ENCODE results near the gene SLC25A48. TPM values are rescaled to one million over a fixed set of nuclear protein-coding genes. Genes with fewer than 3 reads are reported as not detected.
"Not testable (repeated sequence)": the region's sequence is repeated elsewhere in the genome, so short reads cannot be mapped to it uniquely, and the experiment has no call there.

SLC25A48 gene
- total RNA-seq, 1 donor from 2014 or later, result 2.4 TPM

GRCh38 chr5:135829681-135830383, 4.6 kb upstream of the SLC25A48 start:
- peak; percentile 42 for DNase-seq

DNA sequence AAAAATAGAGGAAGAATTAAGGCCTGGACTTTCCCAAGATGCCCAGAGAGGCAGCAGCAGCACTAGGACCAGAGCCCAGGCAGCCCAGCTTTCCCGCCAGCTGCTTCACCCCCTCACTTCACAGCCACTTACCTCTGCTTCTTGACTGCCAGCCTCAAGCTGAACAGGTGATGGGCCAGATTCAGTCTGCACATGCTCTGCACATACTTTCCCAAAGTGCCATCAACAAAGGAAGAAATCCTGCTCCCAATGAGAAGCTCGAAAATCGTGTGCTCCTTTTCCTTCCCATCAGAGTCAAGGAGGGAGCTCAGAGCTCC, 4.1 kb upstream of the SLC25A48 start:
- DNase-seq, result no peak

DNA sequence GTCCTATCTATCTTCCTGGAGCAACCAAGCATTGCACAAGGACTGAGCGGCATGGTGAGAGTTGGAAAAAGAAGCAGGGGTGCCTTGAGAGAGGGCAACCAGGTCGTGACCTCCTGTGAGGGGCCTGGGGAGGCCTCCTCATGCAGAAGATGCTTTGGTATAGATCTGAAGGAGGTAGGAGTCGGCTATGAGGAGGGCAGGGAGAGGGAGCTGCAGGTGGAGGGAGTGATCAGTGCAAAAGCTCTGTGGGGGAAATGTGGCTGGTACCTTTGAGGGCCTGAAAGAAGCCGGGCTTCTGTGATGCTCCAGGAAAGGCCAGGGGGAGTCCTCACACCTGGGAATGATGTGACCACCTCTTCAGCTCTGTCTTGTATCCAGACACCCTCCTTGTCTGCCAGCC, 3.6 kb upstream of the SLC25A48 start:
- no peak for DNase-seq

DNA sequence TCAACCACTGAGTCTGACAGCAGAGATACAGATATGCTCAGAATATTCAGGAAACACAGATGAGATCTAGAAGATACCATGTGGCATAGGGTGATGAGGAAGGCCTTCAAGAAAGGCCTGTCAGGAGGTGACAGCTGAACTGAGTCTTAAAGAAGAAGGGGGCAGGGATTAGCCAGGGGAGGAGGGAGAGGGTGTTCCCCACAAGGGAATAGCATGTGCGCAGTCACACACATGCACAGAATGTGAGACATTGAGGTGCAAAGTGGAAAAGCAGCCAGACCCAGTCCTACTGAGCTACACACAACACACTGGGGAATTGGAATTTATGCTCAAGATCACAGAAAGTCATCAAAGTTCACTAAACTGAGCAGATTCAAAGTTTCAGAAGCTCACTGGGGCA, 3.0 kb upstream of the SLC25A48 start:
- DNase-seq, result no peak

DNA sequence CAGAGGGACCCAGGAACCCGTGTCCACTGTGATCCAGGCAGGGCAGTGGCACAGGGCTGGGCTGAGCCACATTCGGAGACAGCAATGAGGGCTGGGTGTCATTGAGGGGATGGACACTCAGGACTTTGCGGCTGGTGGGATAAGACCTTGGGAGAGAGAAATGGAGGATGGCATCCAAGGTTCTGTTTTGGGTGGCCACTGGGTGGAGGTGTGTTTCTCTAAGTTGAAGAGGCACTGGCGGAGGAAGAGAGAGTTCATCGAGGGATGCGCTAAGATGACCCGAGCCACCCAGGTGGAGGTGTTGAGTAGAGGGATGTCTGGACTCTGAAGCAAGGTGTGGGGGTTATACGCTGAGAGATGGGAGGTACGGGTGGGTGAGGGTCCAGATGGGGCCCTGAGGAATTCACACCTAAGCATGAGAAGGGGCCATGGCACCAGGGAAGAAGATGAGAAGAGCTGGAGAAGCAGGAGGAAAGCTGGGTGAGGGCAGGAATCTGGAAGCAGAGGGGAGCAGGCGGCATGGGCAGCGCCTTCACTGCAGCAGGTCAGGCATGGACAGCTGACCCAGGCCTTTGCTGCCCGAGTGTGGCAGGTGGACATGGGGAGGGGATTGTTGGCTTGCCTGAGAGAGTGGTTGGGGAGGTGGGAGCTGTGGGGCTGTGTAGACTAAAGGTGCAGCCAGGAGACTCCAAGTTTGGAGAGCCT, 2.5 kb upstream of the SLC25A48 start:
- no peak for DNase-seq

DNA sequence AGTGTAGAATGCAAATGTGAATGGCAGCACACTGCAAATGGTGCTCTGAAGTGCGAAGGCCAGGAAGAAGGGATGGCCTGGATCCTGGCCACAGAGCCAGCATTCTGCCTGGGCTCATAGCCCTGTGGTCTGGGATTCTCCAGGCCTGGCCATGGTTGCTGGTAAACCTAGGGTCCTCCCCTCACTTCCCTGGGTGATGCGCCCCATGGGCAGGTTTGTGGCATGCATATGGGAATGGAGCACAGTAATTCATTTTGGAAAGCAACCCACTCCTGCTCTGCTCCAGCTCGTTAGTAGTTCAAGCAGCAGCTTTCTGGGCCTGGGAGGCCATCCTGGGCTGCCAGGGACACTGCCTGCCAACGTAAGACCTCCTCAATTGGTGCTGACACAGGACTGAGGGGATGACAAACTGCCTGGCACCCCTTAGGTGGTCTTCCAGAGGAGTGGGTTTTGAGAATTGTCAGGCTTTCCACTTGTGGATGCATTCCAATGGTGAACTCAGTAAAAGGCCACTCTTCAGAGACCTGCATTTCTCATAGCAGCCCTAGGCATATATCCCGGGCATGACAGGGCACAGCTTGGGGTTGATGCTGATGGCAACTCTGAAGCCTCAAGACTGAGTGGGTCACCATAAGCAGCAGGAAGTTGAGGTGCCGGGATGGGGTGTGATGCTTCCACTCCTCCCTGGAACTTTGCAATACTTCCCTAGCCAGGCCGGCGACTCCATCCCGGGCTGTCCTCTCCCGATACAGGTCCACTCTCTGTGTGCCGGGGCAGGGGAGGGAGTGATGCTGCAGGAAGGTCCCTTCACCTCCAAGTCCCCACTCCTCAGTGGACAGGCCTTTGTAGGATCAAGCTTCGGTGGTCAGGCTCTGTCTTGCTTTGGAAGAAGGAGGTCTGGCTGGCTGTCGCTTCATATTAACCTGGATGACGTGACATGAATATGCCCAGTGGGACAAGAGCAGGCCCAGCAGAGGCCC, 1.2 kb upstream of the SLC25A48 start:
- no peak for DNase-seq

GRCh38 chr5:135833961-135834638, 363 bp upstream of the SLC25A48 start:
- DNase-seq, result peak; percentile 37

GRCh38 chr5:135835766-135836165, 1.3 kb downstream of the SLC25A48 start:
- DNase-seq, result no peak

- DNase-seq, result not testable (repeated sequence)
Measured at GRCh38 chr5:135838395-135838794, 3.9 kb downstream of the SLC25A48 start.

- no peak for DNase-seq
Measured at GRCh38 chr5:135839566-135839965, 5.1 kb downstream of the SLC25A48 start.

DNA sequence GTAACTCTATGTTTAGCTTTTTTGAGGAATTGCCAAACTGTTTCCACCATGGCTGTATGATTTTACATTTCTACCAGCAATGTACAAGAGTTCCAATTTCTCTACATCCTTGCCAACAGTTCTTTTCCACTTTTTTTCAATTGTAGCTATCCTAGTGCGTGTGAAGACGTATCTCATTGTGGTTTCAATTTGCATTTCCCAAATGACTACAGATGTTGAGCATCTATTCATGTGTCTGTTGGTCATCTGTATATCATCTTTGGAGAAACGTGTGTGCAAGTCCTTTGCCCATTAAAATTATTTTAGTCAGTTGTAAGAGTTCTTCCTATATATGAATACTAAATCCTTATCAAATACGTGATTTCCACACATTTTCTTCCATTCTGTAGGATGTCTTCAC, 6.5 kb downstream of the SLC25A48 start:
- DNase-seq, result peak; percentile 45

DNA sequence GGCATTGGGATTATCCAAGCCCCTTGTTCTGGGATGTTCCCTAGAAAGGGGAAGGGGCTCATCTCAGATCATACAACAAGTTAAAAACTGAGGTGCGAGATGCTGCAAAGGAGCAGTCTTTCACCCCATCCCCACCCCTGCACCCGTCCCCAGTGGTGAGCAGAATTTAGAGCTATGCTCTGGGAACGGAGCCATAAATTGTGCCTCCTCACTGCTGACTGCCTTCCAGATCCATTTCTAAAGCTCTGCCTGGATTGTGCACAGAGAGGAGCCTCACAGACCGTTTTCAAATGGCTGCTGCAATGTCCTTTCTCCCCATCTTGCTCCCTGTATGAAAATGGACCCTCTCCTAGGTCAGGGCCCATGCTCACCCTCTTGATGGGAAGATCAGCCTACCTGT, 8.3 kb downstream of the SLC25A48 start:
- no peak for DNase-seq

- DNase-seq, result no peak
Measured at GRCh38 chr5:135843571-135844337, 9.3 kb downstream of the SLC25A48 start.

DNA sequence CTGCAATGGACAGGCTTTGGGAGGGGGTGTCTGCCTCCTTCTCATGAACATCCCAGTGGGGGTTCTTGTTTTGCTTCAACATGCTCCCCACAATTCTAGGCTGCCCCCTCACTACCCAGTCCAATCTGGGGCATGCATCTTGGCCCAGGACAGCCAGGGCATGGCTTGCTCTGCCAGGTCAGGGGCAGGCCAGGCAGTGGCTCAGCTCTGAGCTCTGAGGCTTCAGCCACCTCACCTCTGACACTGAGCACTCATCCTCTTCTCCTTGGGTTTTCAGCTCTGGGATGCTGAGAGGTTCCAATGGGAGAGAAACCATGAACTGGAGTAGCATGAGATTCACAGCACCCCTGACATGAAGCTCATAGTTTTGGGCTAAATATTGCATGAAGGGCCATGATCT, 11.8 kb downstream of the SLC25A48 start:
- no peak for DNase-seq

DNA sequence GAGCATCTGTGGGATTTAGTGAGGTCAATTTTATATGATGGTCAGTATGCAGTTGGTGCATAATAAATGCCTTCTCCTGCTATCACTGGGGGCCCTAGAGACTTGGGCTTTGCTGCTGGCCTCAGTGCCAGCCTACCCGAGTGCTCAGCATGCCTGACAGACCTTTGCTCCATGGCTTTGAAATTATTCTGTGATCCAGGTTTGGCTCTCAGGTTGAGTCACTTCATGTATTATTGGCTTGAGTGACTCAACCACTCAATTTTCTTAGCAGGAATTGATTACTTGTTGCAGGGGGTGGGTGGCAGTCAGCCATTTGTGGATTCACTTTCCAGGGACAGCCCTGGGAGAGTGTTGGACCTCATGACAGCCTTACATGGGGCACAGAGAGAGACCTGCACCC, 13.5 kb downstream of the SLC25A48 start:
- DNase-seq, result no peak

GRCh38 chr5:135850231-135850630, 15.8 kb downstream of the SLC25A48 start:
- DNase-seq, result no peak

GRCh38 chr5:135850671-135851070, 16.2 kb downstream of the SLC25A48 start:
- no peak for DNase-seq

DNA sequence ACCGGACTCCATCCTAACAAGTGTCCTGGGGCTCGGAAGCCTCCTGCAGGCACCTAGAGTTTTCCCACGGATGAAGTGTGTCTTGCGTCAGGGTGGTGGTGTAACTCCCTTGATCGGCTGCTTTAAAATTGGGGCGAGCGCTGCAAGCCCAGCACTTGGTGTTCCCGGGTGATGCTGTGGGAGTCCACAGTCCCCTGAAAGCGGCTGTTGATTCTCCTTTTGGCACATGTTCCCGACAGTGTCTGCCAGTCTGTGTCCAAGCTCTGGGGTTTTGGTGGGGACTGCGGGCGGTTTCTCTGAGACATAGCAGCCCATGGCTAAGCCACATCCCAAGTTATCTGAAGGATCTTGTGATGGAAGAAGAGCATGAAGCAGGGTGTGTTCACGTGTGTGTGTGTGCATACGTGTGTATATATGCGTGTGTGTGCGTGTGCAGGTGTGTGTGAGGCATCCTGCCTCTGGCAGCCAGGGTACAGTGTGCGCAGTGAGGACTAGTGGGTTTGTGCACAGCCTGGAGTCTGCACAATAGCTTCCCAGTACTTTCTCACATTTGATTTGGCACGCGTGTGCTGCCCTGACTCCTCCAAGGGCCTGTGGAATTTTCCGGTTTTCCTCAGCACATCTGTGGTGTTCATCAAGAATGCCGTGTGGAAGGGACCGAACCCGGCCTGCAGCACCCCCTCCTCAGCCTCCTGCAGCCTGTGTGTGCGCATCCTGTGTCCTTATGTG, 16.9 kb downstream of the SLC25A48 start:
- DNase-seq, result no peak

DNA sequence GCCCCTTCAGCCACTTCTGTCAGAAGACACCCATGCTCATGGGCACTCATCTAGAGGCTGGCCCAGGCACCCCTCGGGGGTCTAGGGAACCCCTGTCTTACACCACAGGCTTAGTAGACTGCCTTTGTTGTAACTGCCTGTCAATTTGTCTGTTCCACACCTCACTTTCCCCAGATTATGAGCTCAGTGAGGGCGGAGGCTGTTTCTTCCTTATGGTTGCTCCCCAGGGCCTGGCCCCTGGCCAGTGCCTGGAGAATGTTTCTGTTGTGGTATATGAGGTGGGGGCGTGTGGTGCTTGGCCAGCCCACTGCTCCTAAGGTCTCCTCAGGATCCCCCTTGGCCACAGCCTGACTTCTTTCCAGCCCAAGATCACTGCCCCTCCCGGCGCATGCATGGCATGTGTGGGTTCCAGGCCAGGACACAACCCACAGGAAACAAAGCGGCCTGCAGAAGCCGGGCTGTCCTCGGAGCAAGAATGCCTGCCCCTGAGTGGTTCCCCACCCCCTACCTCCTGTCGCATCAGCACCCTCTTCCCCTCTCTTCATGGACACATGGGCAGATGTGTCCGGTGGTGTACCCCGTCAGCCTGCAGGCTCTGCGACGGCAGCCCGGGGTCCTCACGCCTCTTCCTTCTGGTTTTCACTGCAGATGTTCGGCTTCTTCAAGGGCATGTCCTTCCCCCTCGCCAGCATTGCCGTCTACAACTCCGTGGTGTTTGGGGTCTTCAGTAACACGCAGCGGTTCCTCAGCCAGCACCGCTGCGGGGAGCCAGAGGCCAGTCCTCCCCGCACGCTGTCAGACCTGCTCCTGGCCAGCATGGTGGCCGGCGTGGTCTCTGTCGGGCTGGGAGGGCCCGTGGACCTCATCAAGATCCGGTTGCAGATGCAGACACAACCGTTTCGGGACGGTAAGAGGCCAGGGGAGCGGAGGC, 17.7 kb downstream of the SLC25A48 start:
- no peak for DNase-seq

All from skin of body (tissue), 2 donors.